Measurements from ENCODE around the gene AKR1C4.
"Not testable (repeated sequence)": the region's sequence is repeated elsewhere in the genome, so short reads cannot be mapped to it uniquely, and the experiment has no call there.

Gene AKR1C4

GRCh38 chr10:5243521-5243987, 46.9 kb downstream of the AKR1C4 start:
- ChIA-PET CTCF (no interaction called here), POLR2A (ENCODE audit: low non-redundant PET) (no interaction called here)
- TF ChIP-seq, protein P1, sequence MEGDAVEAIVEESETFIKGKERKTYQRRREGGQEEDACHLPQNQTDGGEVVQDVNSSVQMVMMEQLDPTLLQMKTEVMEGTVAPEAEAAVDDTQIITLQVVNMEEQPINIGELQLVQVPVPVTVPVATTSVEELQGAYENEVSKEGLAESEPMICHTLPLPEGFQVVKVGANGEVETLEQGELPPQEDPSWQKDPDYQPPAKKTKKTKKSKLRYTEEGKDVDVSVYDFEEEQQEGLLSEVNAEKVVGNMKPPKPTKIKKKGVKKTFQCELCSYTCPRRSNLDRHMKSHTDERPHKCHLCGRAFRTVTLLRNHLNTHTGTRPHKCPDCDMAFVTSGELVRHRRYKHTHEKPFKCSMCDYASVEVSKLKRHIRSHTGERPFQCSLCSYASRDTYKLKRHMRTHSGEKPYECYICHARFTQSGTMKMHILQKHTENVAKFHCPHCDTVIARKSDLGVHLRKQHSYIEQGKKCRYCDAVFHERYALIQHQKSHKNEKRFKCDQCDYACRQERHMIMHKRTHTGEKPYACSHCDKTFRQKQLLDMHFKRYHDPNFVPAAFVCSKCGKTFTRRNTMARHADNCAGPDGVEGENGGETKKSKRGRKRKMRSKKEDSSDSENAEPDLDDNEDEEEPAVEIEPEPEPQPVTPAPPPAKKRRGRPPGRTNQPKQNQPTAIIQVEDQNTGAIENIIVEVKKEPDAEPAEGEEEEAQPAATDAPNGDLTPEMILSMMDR (conservative IDR thresholded peaks at IDR 0.05; ENCODE audit: low read depth): no peak
- no peak for DNase-seq (ENCODE audit: low spot score)
- no peak overlapping the region for H3K27ac ChIP-seq

GRCh38 chr10:5252177-5253037, 55.8 kb downstream of the AKR1C4 start:
- CTCF ChIA-PET: no interaction called here
- POLR2A ChIA-PET (ENCODE audit: low non-redundant PET): no interaction called here
- H3K27ac ChIP-seq: no peak overlapping the region
- TF ChIP-seq, protein P1 (conservative IDR thresholded peaks at IDR 0.05; ENCODE audit: low read depth): no peak
- no peak for DNase-seq (ENCODE audit: low spot score)

- CTCF ChIA-PET: no interaction called here
- TF ChIP-seq, protein P1 (conservative IDR thresholded peaks at IDR 0.05; ENCODE audit: low read depth): no peak
- no peak for DNase-seq (ENCODE audit: low spot score)
- POLR2A ChIA-PET (ENCODE audit: low non-redundant PET): no interaction called here
- no peak overlapping the region for H3K27ac ChIP-seq
Observed at GRCh38 chr10:5254488-5254887, 57.9 kb downstream of the AKR1C4 start.

DNA sequence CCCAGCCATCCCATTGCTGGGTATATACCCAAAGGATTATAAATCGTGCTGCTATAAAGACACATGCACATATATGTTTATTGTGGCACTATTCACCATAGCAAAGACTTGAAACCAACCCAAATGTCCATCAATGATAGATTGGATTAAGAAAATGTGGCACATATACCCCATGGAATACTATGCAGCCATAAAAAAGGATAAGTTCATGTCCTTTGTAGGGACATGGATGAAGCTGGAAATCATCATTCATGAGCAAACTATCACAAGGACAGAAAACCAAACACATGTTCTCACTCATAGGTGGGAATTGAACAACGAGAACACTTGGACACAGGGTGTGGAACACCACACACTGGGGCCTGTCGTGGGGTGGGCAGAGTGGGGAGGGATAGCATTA, 61.1 kb downstream of the AKR1C4 start:
- CTCF ChIA-PET: interaction anchor here (0.6 kb wide), 1 partner anchor 29 kb away, joined by 3 read pairs; no protein-coding TSS in a partner anchor
- POLR2A ChIA-PET (ENCODE audit: low non-redundant PET); DNase-seq (ENCODE audit: low spot score); H3K27ac ChIP-seq: not testable (repeated sequence)

DNA sequence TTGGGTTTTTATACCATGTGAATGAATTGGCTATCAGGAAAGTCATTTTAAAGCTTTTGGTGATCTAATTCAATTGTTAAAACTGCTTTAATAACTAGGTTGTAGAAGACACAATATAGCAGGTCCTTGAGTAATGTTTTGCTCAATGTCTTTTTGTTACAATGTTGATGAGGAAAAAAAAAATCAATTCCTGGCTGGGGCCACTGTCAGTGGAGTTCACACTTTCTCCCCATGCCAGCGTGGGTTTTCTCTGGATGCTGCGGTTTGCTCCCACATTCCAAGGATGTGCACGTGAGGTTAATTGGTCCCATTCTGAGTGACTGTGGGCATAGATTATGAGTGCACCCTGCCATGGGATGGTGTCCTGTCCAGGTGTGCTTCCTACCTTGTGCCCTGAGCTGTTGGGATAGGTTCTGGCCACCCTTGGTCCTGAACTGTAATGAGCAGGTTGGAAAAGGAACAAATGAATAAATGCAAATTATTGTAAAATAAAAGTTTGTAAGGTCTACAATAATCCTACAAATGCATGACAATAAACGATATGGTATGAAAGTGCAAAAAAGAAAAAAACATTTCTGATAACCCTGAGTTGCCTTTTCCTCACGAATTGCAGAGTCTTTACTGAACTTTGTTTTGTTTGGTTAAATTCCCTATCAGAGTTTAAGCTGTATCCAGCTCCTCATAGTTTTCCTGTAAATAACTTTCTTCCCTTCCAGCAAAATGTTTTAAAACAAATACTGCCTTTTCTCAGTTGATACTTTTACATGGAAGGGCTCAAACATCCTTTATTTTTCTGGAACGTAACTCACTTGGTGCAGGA, 62.7 kb downstream of the AKR1C4 start:
- POLR2A ChIA-PET (ENCODE audit: low non-redundant PET): no interaction called here
- TF ChIP-seq, protein P1 (conservative IDR thresholded peaks at IDR 0.05; ENCODE audit: low read depth): no peak
- DNase-seq (ENCODE audit: low spot score): no peak
- no peak overlapping the region for H3K27ac ChIP-seq
- CTCF ChIA-PET: no interaction called here

DNA sequence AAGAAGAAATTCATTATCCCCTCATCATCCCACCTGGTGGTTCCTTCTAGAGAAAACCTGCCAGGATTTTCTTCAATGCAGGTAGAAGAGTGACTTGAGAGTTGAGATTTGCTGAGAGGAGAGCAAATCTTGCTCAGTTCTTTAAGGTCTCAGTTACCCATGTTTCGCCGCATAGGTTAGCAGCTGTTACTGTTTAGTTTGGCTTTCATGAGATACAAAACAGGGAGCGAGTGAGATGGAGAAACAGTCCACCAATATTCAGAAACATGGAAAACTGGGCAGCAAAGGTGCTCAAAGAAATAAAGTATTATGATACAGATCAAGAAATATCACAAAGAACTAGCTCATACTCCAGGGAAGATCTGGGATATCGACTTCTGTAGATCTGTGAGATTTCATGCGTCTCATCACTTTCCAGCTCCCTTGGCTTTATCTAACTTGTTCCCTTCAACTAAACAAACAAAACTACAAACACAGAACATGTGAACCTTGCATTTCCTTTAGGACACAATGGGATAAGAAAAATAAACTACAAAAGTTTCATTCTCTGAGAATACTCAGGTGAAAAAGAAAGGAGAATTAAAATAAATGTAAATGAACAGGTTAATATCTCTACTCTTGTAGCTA, 63.4 kb downstream of the AKR1C4 start:
- DNase-seq (ENCODE audit: low spot score): no peak
- TF ChIP-seq, protein P1 (conservative IDR thresholded peaks at IDR 0.05; ENCODE audit: low read depth): no peak
- POLR2A ChIA-PET (ENCODE audit: low non-redundant PET): no interaction called here
- CTCF ChIA-PET: no interaction called here
- no peak overlapping the region for H3K27ac ChIP-seq

Measured in RWPE1 (cell line).